ENCODE measurements around the gene PDAP1. TPM values are rescaled to one million over a fixed set of nuclear protein-coding genes. Genes with fewer than 3 reads are reported as not detected.

The PDAP1 gene
- total and polyA plus RNA-seq, 4 donors: 11.6 to 83.6 (median 31.5) TPM

GRCh38 chr7:99422186-99422585 lies 13.8 kb upstream of the PDAP1 start:
- Histone ChIP-seq H3K9ac (ENCODE audit: low read depth in 1 of 2, low read length in 2 of 2) (no peak overlapping the region), H3K4me3 (ENCODE audit: low read depth in 1 of 3, low read length in 3 of 3) (no peak overlapping the region), H3K27ac (ENCODE audit: low read depth in 1 of 2, low read length in 2 of 2) (no peak overlapping the region), H3K36me3 (ENCODE audit: control insufficient read depth in 4 of 4, insufficient read depth in 3 of 4, low read depth in 1 of 4, low read length in 3 of 4) (peaks cover 16 to 69% (median 31%) of the 10 kb centered on the region in 4 donors), H3K4me1 (ENCODE audit: control insufficient read depth in 4 of 4, insufficient read depth in 4 of 4, low read length in 3 of 4) (peaks cover 0 to 16% (median 4%) of the 10 kb centered on the region in 4 donors), H3K27me3 (ENCODE audit: control insufficient read depth in 4 of 4, insufficient read depth in 4 of 4, low read length in 3 of 4) (no peaks in the 10 kb centered on the region), H3K9me3 (ENCODE audit: control insufficient read depth in 4 of 4, low read length in 3 of 4) (no peaks in the 10 kb centered on the region)
- DNase-seq (ENCODE audit: low spot score): no peak
- WGBS: 94% methylated on average over 11 of the region's 11 CpGs
- TF ChIP-seq NR2F2 (IDR thresholded peaks at IDR 0.05): no peak
- TF ChIP-seq MAX (IDR thresholded peaks at IDR 0.05): no peak
- TF ChIP-seq YY1 (IDR thresholded peaks at IDR 0.05): no peak
- TF ChIP-seq HNF4A (conservative IDR thresholded peaks at IDR 0.05): no peak
- TF ChIP-seq FOXA1 (IDR thresholded peaks at IDR 0.05): no peak
- no peak for TF ChIP-seq REST (IDR thresholded peaks at IDR 0.05)
- no peak for TF ChIP-seq TAF1 (conservative IDR thresholded peaks at IDR 0.05)
- TF ChIP-seq RAD21 (IDR thresholded peaks at IDR 0.05): no peak
- no peak for TF ChIP-seq RXRA (IDR thresholded peaks at IDR 0.05)
- TF ChIP-seq ZBTB33 (IDR thresholded peaks at IDR 0.05): no peak
- TF ChIP-seq JUND (IDR thresholded peaks at IDR 0.05): no peak
- no peak for TF ChIP-seq HNF4G (IDR thresholded peaks at IDR 0.05)
- TF ChIP-seq GABPA (IDR thresholded peaks at IDR 0.05 in 1 of 2, conservative IDR thresholded peaks at IDR 0.05 in 1 of 2): no peak
- no peak for TF ChIP-seq ATF3 (IDR thresholded peaks at IDR 0.05)
- no peak for TF ChIP-seq FOXA2 (IDR thresholded peaks at IDR 0.05)
- TF ChIP-seq EGR1 (IDR thresholded peaks at IDR 0.05; ENCODE audit: low read depth in 2 of 2): no peak
- TF ChIP-seq SP1 (IDR thresholded peaks at IDR 0.05): no peak
- no peak for TF ChIP-seq CTCF (IDR thresholded peaks at IDR 0.05; ENCODE audit: low read depth, low read length, missing input control)

All from liver (tissue), 9 donors.